Renal cortex interstitium (tissue), 11 donors: Measurements from ENCODE around the gene ADPGK. TPM values are rescaled to one million over a fixed set of nuclear protein-coding genes. Genes with fewer than 3 reads are reported as not detected.
"Not testable (repeated sequence)": the region's sequence is repeated elsewhere in the genome, so short reads cannot be mapped to it uniquely, and the experiment has no call there.

Source experiments
- DNase-seq, 11 donors: peaks; one replicate each; pipeline ENCODE4 v3.0.0-alpha.2; 2013; ENCODE audit warnings: low read depth in 9 of 11, low spot score in 4 of 11; ENCODE audit errors: extremely low read depth in 1 of 11
- polyA plus RNA-seq, 3 donors: library from polyadenylated mRNA; unstranded; fragments of 120-200 nt; gene quantifications; one replicate each; pipeline ENCODE4 v1.2.1, GENCODE V29; 2013; ENCODE audit not compliant: insufficient read length in 3 of 3

ADPGK gene
- polyA plus RNA-seq, 3 donors = 46.6 to 74.5 (median 51.2) TPM

DNA sequence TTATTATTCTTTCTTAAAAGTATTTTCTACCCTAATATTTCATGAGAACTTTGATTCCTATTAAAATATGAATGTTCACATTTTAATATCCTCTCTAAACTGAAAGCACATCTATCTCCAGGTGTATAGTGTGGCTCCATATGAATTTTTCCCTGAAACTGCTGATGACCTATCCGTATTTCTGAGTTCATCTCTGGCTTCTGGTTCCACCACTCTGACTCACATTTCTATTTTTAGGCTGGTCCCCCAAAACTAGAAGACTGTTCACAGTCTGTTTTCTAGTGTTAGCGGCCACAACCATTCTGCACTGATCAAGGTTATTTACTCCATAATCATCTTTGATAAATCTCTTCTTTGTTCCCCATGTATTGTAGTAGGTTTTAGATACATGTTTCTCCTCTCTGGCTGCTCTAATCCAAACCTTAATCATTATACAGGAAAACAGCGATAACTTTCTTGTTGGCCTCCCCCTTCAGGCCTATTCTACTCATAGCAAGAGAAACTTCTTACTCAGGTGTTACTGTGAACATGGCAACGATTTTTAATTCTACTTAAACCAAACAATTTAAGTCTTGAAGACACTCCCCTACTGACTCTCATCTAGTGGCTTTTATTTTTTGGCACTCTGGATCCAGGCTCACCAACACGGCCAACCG, 12.8 kb downstream of the ADPGK start:
- no peak for DNase-seq

DNA sequence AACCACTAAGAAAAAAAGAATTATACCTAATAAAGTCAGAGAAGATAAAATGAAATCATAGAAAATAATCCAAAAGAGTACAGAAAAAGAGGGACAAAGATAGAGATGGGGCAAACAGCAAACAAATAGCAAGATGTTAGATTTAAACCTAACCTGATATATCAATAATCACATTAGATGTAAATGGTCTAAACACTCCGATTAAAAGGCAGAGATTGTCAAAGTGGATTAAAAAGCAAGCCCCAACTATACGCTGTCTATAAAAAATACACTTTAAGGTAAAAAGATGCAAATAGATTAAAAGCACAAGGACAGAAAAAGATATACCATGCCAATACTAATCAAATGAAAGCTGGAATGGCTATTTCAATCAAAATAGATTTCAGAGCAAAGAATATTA, 16.8 kb downstream of the ADPGK start:
- DNase-seq = no peak

GRCh38 chr15:72766025-72766424, 17.5 kb downstream of the ADPGK start:
- DNase-seq = no peak

DNA sequence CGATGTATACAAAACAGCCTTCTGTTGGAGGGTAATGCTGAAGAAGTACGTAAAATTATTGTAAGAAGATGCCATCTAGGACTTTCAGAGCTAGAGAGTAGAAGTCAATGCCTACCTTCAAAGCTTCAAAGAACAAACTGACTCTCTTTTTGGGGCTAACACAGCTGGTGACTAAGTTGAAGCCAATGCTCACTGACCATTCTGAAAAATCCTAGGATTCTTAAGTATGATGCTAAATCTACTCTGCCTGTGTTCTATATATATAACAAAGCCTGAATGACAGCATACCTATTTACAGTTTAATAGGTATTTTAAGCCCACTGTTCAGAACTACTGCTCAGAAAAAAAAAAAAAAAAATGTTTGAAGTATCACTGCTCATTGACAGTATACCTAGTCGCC, 18.9 kb downstream of the ADPGK start:
- no peak for DNase-seq

DNA sequence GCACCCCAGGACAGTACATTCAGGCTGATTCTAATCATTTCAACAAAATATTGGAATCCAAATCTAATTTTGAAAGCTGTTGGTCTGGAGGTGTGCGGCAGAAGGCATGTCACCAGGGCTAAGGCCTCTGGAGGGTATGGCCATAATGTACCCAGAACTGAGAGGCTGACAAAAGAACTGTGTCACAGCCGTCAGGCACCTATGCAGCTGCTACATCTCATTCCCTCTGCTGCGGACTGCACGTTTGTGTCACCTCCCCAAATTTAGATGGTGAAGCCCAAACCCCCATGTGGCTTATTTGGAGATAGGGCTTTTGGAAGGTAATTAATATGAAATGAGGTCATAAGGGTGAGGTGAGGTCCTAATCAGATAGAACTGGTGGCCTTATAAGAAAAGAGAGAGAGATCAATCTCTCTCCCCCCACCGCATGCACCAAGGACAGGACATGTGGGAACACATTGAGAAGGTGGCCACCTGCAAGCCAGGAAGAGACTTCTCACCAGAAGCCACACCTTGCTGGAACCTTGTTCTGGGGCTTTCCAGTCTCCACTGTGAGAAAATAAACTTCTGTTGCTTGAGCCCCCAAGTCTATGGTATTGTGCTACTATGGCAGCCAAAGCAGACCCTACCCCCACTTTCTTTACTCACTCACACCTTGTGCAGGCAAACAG, 22.8 kb downstream of the ADPGK start:
- DNase-seq = no peak

GRCh38 chr15:72758182-72758581, 25.4 kb downstream of the ADPGK start:
- no peak for DNase-seq

DNA sequence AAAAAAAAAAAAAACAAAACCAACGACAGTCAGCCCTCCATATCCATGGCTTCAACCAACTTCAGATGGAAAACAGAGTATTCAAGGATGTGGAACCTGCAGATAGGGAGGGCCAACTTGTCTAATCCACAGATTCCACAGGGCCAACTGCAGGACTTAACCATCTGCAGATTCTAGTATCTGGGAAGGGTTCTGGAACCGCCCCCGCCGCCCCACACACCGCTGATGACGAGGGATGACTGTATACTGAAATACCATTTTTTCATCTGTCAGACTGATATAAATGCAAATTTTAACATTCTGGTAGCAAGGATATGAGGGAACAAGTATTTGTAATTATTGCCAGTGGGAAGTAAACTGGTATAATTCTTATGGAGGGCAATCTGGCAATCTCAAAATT, 29.5 kb downstream of the ADPGK start:
- no peak for DNase-seq

DNA sequence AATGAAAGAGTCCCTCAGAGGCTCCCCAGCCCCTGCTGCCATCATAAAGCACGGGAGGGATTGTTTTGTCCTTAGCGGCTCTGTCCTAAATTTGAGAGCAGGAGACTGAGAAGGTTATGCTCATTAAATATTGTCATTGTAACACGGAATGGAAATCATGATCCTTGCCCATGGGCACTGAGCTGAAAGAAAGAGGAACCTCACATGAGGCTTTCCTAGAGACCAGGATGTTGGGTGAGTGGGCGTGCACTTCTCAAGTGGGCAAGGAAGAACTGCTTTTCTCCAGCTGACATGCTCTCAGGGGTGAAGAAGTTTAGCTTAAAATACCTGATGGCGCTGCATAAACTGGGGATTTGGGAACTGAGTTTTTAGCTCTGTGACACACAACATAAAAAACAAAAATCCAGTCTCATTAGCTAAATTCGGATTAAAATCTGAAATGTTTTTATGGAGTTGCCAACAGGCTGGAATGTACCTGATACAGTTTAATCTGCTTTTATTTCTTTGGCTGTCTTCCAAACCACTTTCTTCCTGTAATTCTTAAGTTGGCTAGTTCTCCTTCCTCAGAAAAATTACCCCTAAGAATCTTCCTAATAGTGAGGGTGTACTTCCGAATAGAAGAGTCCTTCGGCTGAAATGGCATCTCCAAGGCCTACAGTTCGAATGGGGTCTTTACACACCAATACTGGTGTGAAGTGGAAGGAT, 31.7 kb downstream of the ADPGK start:
- DNase-seq = no peak

DNA sequence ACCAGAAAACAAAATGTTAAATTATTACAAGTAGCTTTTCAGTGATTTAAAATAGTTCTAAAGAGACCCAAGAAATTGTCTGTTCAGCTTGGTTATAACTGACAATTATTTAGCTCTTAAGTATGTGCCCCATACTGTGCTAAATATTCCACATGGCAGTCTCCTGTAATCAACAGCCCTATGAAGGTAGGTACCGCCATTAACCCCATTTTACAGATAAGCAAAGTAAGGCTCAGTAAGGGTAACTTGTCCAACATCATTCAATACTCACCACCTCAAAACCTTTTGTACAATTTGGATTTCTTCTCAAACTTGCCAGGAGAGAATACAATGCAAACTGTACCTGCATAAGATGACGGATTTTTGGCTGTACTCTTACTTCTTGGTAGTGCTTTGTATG, 33.9 kb downstream of the ADPGK start:
- no peak for DNase-seq

GRCh38 chr15:72740219-72740618, 43.3 kb downstream of the ADPGK start:
- DNase-seq = no peak

DNA sequence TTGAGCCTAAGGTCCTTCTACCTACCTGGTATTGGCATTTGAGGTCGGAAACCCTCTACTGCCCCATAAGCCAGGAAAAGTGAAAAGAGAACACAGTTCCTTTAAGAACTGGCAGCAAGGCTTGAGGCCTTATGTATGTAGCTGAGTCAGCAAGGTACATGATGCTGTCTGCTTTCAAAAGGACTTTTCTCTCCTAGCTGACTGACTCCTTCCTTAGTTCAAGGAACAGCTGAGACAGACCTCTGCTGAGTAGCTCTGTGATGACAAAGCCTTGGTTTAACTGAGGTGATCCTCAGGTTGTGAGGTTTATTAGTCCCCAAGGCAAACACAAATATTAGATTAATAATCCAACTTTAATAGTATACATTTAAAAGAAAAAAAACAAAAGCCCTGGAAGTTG, 45.8 kb downstream of the ADPGK start:
- DNase-seq = no peak

DNA sequence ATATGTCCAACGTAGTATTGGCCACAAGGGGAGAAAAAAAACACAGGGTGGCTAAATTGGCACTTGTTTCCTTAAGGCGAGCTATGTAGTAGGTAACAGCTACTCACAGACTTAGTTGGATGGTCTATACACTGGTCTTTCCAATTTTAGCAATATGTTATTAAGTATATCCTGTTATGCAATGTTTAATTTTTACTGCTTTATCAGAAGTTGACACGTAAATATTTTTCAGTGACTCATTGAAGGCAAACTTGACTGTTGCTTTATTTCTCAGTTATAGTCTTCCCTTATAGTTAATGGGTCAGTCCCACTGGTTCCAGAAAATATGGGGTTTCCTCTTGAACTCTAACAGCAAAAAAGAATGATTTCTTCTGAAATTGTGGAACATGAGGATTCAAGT, 46.5 kb downstream of the ADPGK start:
- DNase-seq = no peak

- DNase-seq = no peak
Measured at GRCh38 chr15:72735111-72735510, 48.4 kb downstream of the ADPGK start.

DNA sequence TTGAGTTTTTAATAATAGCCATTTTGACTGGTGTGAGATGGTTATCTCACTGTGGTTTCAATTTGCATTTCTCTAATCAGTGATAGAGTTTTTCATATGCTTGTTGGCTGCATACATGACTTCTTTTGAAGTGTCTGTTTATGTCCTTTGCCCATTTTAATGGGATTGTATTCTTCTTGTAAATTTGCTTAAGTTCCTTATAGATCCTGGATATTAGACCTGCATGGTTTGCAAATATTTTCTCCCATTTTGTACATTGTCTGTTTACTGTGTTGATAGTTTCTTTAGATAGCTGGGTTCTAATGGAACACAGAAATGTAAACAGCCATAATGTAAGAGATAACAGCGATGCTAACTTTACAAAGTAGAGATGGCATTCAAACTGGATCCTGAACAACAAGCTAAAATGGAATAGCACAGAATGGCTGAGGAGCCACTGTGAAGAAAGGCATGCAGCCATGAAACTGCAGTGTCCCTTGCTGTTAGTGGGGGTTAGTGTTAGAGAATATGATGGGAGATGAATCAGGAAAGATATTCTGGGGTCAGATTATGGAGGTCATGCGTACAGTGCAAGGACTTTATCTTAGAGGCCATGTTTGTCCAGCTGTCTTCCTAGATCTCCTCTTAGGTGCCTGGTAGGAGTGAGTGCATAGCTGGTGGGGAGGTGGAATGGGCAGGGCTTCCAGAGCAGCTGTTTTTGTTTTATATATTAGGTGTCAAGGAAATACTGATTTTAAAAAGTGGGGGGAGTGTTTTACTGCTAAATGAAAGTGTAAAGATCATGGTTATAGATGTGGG, 49.4 kb downstream of the ADPGK start:
- DNase-seq = no peak

DNA sequence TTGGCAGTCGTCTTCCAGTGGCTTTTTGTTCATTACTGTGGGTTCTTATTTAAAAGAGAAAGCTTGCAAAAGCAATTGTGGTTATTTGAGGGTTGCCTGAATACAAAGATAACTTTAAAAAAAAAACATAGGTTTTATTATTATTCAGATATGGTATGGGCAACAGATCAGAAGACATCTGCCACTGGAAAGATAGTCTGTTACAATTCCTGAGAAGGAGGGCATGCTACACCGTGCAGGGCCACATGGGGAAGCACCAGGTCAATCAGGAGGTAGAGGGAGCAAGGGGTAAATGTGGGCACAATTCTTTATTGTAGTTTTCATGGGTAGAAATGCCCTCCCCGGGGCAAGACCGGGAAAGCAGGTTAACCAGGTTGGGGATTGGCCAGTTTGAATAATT, 51.0 kb downstream of the ADPGK start:
- DNase-seq = no peak

DNA sequence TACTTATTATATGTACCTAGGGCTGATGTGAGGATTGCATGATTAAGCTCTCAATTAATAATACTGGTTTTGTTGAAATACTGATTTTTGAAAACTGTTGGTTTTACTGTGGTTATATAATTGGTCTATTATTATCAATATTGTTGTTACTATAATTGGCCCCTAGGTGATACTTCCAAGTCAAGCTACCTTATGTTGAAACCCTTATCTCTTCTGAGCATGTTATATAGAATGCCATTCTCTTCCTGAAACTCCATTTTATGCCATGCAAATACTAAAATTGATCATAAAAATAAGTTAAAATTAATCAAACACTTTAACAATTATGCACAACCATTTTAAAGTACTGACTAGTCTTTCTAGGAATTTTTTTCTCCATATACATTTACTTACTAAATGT, 51.5 kb downstream of the ADPGK start:
- DNase-seq = no peak

GRCh38 chr15:72728821-72729220, 54.7 kb downstream of the ADPGK start:
- no peak for DNase-seq

DNA sequence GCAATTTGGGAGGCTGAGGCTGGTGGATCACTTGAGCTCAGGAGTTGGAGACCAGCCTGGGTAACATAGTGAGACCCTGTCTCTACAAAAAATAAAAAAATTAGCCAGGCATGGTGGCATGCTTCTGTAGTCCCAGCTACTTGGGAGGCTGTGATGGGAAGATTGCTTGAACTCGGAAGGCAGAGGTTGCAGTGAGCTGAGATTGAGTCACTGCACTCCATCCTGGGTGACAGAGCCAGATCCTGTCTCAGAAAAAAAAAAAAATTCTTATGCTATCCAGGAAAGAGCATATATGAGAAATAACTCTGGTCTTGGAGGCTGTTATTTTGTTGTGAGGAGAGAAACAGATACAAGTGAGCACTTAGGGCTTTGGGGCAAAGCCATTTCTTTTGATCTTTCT, 55.3 kb downstream of the ADPGK start:
- not testable (repeated sequence) for DNase-seq

GRCh38 chr15:72727154-72727553, 56.4 kb downstream of the ADPGK start:
- no peak for DNase-seq

- DNase-seq = not testable (repeated sequence)
Measured at GRCh38 chr15:72725851-72726250, 57.7 kb downstream of the ADPGK start.
